ENCODE measurements around the gene PTGR1. TPM values are rescaled to one million over a fixed set of nuclear protein-coding genes. Genes with fewer than 3 reads are reported as not detected.
A peak's percentile ranks its signal among the peaks of the same experiment; 100 is the strongest.

Gene PTGR1
- total and polyA plus RNA-seq, 2 experiments from 2014 or later: 19.1 to 24.7 TPM

DNA sequence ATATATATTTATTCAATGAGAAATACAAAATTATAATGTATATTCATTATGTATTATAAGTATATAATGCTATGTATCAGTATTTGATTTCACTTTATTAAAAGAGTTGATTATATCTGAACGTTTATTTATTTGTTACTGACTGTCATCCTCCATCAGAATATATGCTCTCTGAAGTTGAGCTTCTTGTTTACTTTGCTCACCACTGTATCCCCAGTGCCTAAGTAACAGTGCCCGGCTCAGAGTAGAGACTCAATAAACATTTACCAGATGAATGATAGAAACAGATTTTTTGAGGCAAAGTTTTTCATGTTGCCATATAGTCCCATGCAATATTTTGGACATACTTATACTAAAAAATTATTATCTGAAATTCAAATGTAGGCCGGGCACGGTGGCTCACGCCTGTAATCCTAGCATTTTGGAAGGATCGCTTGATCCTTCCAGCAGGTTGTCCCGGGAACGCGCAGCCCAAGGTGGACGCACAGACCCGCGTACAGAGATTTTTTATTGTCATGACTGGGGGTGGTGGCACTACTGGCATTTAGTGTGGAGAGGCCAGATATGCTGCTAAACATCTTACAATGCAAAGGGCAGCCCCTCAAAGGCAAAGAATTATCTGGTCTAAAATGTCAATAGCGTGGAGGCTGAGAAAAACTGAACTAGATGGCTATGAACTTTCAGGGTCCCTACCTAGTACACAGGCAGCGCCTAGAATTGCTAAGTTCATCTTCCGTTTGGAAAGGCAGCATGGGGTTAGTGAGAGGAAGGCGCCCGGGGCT, 30.9 kb upstream of the PTGR1 start:
- H3K27me3 Mint-ChIP-seq (ENCODE audit: insufficient read depth, low read depth, poor library complexity): peaks cover 4% of the 10 kb centered on the region
- Histone ChIP-seq H2AFZ (peak overlapping the region; percentile 96), H3K27ac (ENCODE audit: low read depth) (0 out of 2 replicates have a peak overlapping the region, but pooled peaks have one; percentile 79), H3F3A (replicated peaks; ENCODE audit: low read depth) (no peaks in the 10 kb centered on the region), H3K4me3 (peak overlapping the region; percentile 78), H3K79me2 (replicated peaks; ENCODE audit: insufficient read depth) (peaks cover 38% of the 10 kb centered on the region), H3K36me3 (ENCODE audit: insufficient read depth) (no peaks in the 10 kb centered on the region), H3K4me2 (peak overlapping the region; percentile 83), H4K20me1 (replicated peaks; ENCODE audit: insufficient read depth) (peaks cover 13% of the 10 kb centered on the region; the same call in 1 of the 2 replicates), H3K9me2 (ENCODE audit: insufficient read depth) (no peaks in the 10 kb centered on the region), H3K4me1 (ENCODE audit: insufficient read depth) (peaks cover 8% of the 10 kb centered on the region), H3K27me3 (ENCODE audit: insufficient read depth) (no peaks in the 10 kb centered on the region)
- peak overlapping the region; percentile 95 for H3K4me3 Mint-ChIP-seq
- no peaks in the 10 kb centered on the region for H3K9me3 Mint-ChIP-seq
- peak; percentile 29 for ATAC-seq
- no peaks in the 10 kb centered on the region for H3K36me3 Mint-ChIP-seq (ENCODE audit: low read depth)
- H3K27ac Mint-ChIP-seq: peak overlapping the region; percentile 76
- peaks cover 33% of the 10 kb centered on the region for H3K4me1 Mint-ChIP-seq
- TF ChIP-seq ZNF331 (CRISPR knock-in tag; IDR thresholded peaks at IDR 0.05; ENCODE audit: low read depth) (no peak), ZNF462 (CRISPR knock-in tag; IDR thresholded peaks at IDR 0.05) (no peak), NANOG (IDR thresholded peaks at IDR 0.05; ENCODE audit: borderline replicate concordance) (no peak), CREB1 (CRISPR knock-in tag; IDR thresholded peaks at IDR 0.05; ENCODE audit: low read depth) (no peak), ZNF114 (CRISPR knock-in tag; IDR thresholded peaks at IDR 0.05) (no peak), EZH2 (IDR thresholded peaks at IDR 0.05; ENCODE audit: low read depth, unreplicated experiment) (no peak), EZH2phosphoT487 (IDR thresholded peaks at IDR 0.05; ENCODE audit: unreplicated experiment) (no peak), REST (IDR thresholded peaks at IDR 0.05; ENCODE audit: unreplicated experiment) (no peak), JUNB (IDR thresholded peaks at IDR 0.05; ENCODE audit: unreplicated experiment) (no peak), POLR2AphosphoS5 (IDR thresholded peaks at IDR 0.05; ENCODE audit: low read depth) (no peak), STAT1 (IDR thresholded peaks at IDR 0.05; ENCODE audit: unreplicated experiment) (no peak)
- TF ChIP-seq, protein P1, sequence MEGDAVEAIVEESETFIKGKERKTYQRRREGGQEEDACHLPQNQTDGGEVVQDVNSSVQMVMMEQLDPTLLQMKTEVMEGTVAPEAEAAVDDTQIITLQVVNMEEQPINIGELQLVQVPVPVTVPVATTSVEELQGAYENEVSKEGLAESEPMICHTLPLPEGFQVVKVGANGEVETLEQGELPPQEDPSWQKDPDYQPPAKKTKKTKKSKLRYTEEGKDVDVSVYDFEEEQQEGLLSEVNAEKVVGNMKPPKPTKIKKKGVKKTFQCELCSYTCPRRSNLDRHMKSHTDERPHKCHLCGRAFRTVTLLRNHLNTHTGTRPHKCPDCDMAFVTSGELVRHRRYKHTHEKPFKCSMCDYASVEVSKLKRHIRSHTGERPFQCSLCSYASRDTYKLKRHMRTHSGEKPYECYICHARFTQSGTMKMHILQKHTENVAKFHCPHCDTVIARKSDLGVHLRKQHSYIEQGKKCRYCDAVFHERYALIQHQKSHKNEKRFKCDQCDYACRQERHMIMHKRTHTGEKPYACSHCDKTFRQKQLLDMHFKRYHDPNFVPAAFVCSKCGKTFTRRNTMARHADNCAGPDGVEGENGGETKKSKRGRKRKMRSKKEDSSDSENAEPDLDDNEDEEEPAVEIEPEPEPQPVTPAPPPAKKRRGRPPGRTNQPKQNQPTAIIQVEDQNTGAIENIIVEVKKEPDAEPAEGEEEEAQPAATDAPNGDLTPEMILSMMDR (conservative IDR thresholded peaks at IDR 0.05; ENCODE audit: low read depth in 2 of 2): no peak
- TF ChIP-seq, protein P2, sequence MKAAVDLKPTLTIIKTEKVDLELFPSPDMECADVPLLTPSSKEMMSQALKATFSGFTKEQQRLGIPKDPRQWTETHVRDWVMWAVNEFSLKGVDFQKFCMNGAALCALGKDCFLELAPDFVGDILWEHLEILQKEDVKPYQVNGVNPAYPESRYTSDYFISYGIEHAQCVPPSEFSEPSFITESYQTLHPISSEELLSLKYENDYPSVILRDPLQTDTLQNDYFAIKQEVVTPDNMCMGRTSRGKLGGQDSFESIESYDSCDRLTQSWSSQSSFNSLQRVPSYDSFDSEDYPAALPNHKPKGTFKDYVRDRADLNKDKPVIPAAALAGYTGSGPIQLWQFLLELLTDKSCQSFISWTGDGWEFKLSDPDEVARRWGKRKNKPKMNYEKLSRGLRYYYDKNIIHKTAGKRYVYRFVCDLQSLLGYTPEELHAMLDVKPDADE (IDR thresholded peaks at IDR 0.05): no peak
- DNase-seq (ENCODE audit: low spot score): peak; percentile 32

All from GM23338 (cell line).